ENCODE measurements around the gene PEAR1. TPM values are rescaled to one million over a fixed set of nuclear protein-coding genes. Genes with fewer than 3 reads are reported as not detected.

PEAR1 gene
- total RNA-seq, 1 experiment from 2014 or later = 10.8 TPM

GRCh38 chr1:156889802-156890580, 3.5 kb upstream of the PEAR1 start:
- no TSS peak for BruUV-seq (replicated peaks)
- H3K27ac ChIP-seq (ENCODE audit: low read depth, low read length) = no peak overlapping the region
- no peaks in the 10 kb centered on the region for H3K36me3 ChIP-seq (ENCODE audit: control insufficient read depth in 1 of 2, insufficient read depth in 2 of 2, low read length in 2 of 2)
- no peaks in the 10 kb centered on the region for H3K27me3 ChIP-seq (ENCODE audit: insufficient read depth, low read length)
- RAD21 ChIA-PET (ENCODE audit: low non-redundant PET in 1 of 2, low total read pairs in 2 of 2, uncharacterized antibody in 2 of 2, unreplicated experiment in 2 of 2) = interaction anchor here (0.6 to 1.9 kb wide), 6 partner anchors 14 to 201 kb away, joined by 3 to 6 read pairs (median 5); partner anchors contain the start of genes ISG20L2 (in 1 of the 2) and METTL25B (in 1 of the 2)
- peak overlapping the region; percentile 79 for H2AFZ ChIP-seq (ENCODE audit: low read depth, low read length, poor library complexity, severe bottlenecking)
- peaks cover 0 to 35% of the 10 kb centered on the region in 2 experiments; a peak in 3 of 4 replicates for H3K4me1 ChIP-seq (ENCODE audit: control insufficient read depth in 1 of 2, insufficient read depth in 2 of 2, low read length in 2 of 2)
- no peaks in the 10 kb centered on the region for H3K9me3 ChIP-seq (ENCODE audit: control insufficient read depth in 1 of 2, insufficient read depth in 1 of 2, low read depth in 1 of 2, low read length in 2 of 2)
- CTCF ChIA-PET = interaction anchor here (0.5 to 4.6 kb wide), 10 partner anchors 30 to 271 kb away, joined by 3 to 62 read pairs (median 6); partner anchors contain the start of genes HAPLN2, ISG20L2, LRRC71 and METTL25B
- H4K20me1 ChIP-seq (ENCODE audit: insufficient read depth) = no peaks in the 10 kb centered on the region
- POLR2A ChIA-PET = interaction anchor here (0.7 to 1.4 kb wide), 4 partner anchors 38 to 200 kb away, joined by 3 to 7 read pairs (median 4); no protein-coding TSS in a partner anchor
- TF ChIP-seq CTCF (IDR thresholded peaks at IDR 0.05 in 2 of 3, conservative IDR thresholded peaks at IDR 0.05 in 1 of 3; ENCODE audit: borderline replicate concordance in 1 of 3, insufficient read depth in 1 of 3, low read depth in 2 of 3, low read length in 2 of 3) (peak in 2 of 3 experiments; percentile 76 to 85; a peak in 4 of 6 replicates), ZFX (IDR thresholded peaks at IDR 0.05) (peak; percentile 48; the same call in 1 of the 2 replicates), TCF7L2 (IDR thresholded peaks at IDR 0.05; ENCODE audit: borderline replicate concordance, extremely low read depth, insufficient read depth, insufficient read length) (no peak), POLR2AphosphoS5 (IDR thresholded peaks at IDR 0.05; ENCODE audit: low read depth, low read length) (peak; percentile 59), YY1 (IDR thresholded peaks at IDR 0.05; ENCODE audit: extremely low read depth, insufficient replicate concordance, low read depth, low read length) (peak; percentile 55), JUND (IDR thresholded peaks at IDR 0.05) (no peak)
- H3K9me2 ChIP-seq (ENCODE audit: insufficient read depth) = no peaks in the 10 kb centered on the region
- H3K4me2 ChIP-seq (ENCODE audit: low read length) = peak overlapping the region; percentile 37
- H3K4me3 ChIP-seq (replicated peaks in 1 of 2; ENCODE audit: low read depth in 1 of 2, low read length in 2 of 2) = no peak overlapping the region
- H3K9ac ChIP-seq (ENCODE audit: low read length) = no peak overlapping the region; the same call in 1 of the 2 replicates
- no peaks in the 10 kb centered on the region for H3K79me2 ChIP-seq (ENCODE audit: insufficient read depth, low read length)
- ATAC-seq (peak; percentile 68), DNase-seq (ENCODE audit: low read depth, low spot score) (peak; percentile 81)
- intact Hi-C loops (cut with micrococcal nuclease) = loop anchor here (1.0 to 2.0 kb wide), 4 partner anchors 51 to 201 kb away; no protein-coding TSS in a partner anchor
